HepG2 (cell line): ENCODE measurements around the gene CCT6A. TPM values are rescaled to one million over a fixed set of nuclear protein-coding genes. Genes with fewer than 3 reads are reported as not detected.

Experiments
- ATF4 ChIP-seq, 2 experiments: fragments of 450-650 bp in 1 of 2; sonication (generic) in 1 of 2; formaldehyde crosslinking; IDR thresholded peaks; 2 replicates each; pipeline versions ENCODE4 v1.5.0 to v1.8.0; 2020 to 2022; ENCODE audit warnings: mild to moderate bottlenecking in 1 of 2, missing genetic modification reagents in 1 of 2
- HIVEP1 ChIP-seq: sonication (generic); formaldehyde crosslinking; IDR thresholded peaks from 2 replicates; pipeline ENCODE4 v1.4.0; 2020; ENCODE audit warnings: mild to moderate bottlenecking, missing genetic modification reagents
- MLXIP ChIP-seq: sonication (generic); formaldehyde crosslinking; IDR thresholded peaks from 2 replicates; pipeline ENCODE4 v1.9.0; 2021; ENCODE audit warnings: missing genetic modification reagents, borderline replicate concordance
- MNT ChIP-seq: fragments of 450-650 bp; IDR thresholded peaks from 2 replicates; pipeline ENCODE4 v1.6.1; 2016
- MYPOP ChIP-seq: sonication (generic); formaldehyde crosslinking; IDR thresholded peaks from 2 replicates; pipeline ENCODE4 v1.8.1; 2023; ENCODE audit warnings: mild to moderate bottlenecking, moderate library complexity, missing genetic modification reagents
- NPAS2 ChIP-seq: sonication (generic); formaldehyde crosslinking; IDR thresholded peaks from 2 replicates; pipeline ENCODE4 v1.8.0; 2022; ENCODE audit warnings: mild to moderate bottlenecking, missing genetic modification reagents, borderline replicate concordance
- PHB2 ChIP-seq: fragments of 450-650 bp; IDR thresholded peaks from 2 replicates; pipeline ENCODE4 v1.6.1; 2018; ENCODE audit not compliant: partially characterized antibody
- POGK ChIP-seq: sonication (generic); formaldehyde crosslinking; conservative IDR thresholded peaks from 2 replicates; pipeline ENCODE4 v1.8.0; 2022; ENCODE audit warnings: mild to moderate bottlenecking, moderate library complexity, missing genetic modification reagents
- RBFOX2 ChIP-seq: fragments of 200-400 bp; formaldehyde crosslinking; IDR thresholded peaks from 2 replicates; pipeline ENCODE4 v1.6.1; 2017; ENCODE audit warnings: low read depth, mild to moderate bottlenecking, low read length
- SMAD9 ChIP-seq: sonication (generic); formaldehyde crosslinking; IDR thresholded peaks from 2 replicates; pipeline ENCODE4 v1.5.1; 2020; ENCODE audit warnings: mild to moderate bottlenecking, missing genetic modification reagents
- ZNF142 ChIP-seq: sonication (generic); formaldehyde crosslinking; IDR thresholded peaks from 2 replicates; pipeline ENCODE4 v1.4.0; 2020; ENCODE audit warnings: missing genetic modification reagents
- ZNF3 ChIP-seq: IDR thresholded peaks from 2 replicates; pipeline ENCODE4 v1.7.0; 2017; ENCODE audit warnings: inconsistent platforms
- ZNF501 ChIP-seq: sonication (generic); formaldehyde crosslinking; IDR thresholded peaks from 2 replicates; pipeline ENCODE4 v1.5.1; 2020; ENCODE audit warnings: mild to moderate bottlenecking, moderate library complexity, missing genetic modification reagents
- ZNF678 ChIP-seq: sonication (generic); formaldehyde crosslinking; IDR thresholded peaks from 2 replicates; pipeline ENCODE4 v1.4.0; 2020; ENCODE audit warnings: mild to moderate bottlenecking, missing genetic modification reagents
- polyA plus RNA-seq, 8 experiments: library from polyadenylated mRNA; depleted of rRNA in 3 of 8; stranded (reverse) in 7 of 8; unstranded in 1 of 8; fragments of >200 nt; fragmentation: Illumina TruSeq in 4 of 8; extraction: Trizol in 4 of 8; gene quantifications; 2 replicates each; pipeline versions ENCODE4 v1.2.1 to v1.2.3, GENCODE V29; 2011 to 2016; ENCODE audit warnings: low read depth in 4 of 8, missing spikeins in 1 of 8, mixed read lengths in 1 of 8; ENCODE audit not compliant: insufficient read depth in 1 of 8
- total RNA-seq, 5 experiments: library from RNA; depleted of rRNA; stranded (reverse); fragments of >200 nt; fragmentation: Illumina TruSeq; extraction: Trizol; gene quantifications; 2 replicates each; pipeline ENCODE4 v1.2.3, GENCODE V29; 2016; ENCODE audit warnings: low read depth in 1 of 5

CCT6A gene
- total and polyA plus RNA-seq, 2 of the 13 experiments (the other 11 are each of a cell fraction or from before 2014, with no cell fraction given), result 219 to 292 TPM

GRCh38 chr7:56028942-56029630, 22.5 kb upstream of the CCT6A start (continued):
- TF ChIP-seq MNT (no peak), POGK (CRISPR knock-in tag) (0 out of 2 replicates have a peak, but pooled peaks have one; percentile 29), MLXIP (CRISPR knock-in tag) (peak; percentile 56), ZNF501 (CRISPR knock-in tag) (peak; percentile 20; the same call in 1 of the 2 replicates), MYPOP (CRISPR knock-in tag) (no peak), NPAS2 (CRISPR knock-in tag) (no peak), PHB2 (no peak), ZNF678 (CRISPR knock-in tag) (no peak), ZNF142 (CRISPR knock-in tag) (no peak), RBFOX2 (no peak), ZNF3 (CRISPR knock-in tag) (no peak), HIVEP1 (no peak), ATF4 (CRISPR knock-in tag; IDR thresholded peaks at IDR 0.05) (peak in 1 of 2 experiments; percentile 52; a peak in 2 of 4 replicates), SMAD9 (CRISPR knock-in tag) (no peak)
